C1 segment of cervical spinal cord (tissue), 14 donors: Measurements from ENCODE around the gene WDR12.
"Not testable (repeated sequence)": the region's sequence is repeated elsewhere in the genome, so short reads cannot be mapped to it uniquely, and the experiment has no call there.

Experiments used
- DNase-seq, 14 donors: peaks; one replicate each; lab custom pipeline; 2025; lab: John Stamatoyannopoulos, UW

WDR12 gene

DNA sequence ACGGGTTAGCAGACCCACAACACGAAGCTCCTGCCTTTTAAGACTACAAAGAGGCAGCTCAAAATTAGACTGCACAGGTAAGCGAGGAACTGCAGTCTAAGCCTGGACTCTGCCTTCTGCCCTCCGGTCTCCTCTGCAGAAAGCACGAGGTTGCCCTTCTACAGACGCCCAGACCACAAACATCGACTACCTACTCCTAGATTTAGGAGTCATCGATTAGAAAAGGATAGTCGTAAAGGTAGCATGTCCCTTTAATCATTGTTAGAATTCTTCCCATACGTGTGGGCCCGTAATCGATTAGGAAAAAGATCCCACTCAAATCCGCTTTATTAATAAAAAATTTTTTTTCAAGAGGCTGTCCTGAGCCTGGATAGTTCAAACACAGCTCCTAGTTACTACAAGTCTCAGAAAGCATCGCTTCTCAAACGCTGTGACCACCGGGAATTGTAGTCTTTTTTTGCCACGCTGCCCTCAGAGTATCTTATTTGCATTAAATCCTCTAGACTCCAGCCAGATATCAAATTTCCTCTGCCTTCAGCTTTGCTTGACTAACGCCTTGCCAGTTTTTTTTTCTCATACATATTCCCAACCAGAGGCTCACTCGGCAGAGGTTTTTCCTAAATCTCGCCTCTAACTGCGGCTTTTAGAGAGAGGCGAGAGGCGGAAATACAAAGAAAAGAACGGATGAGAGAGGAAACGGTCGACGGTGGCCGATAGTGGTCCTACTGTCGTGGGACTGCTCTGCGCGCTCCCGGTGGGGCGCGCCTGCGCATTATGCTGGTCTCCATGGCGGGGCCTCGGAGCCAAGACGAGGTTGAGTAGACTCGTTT is at the start of gene WDR12, which contains the start of gene CARF:
TSS of gene WDR12 (minus strand) at position 162 of the 830 bp plus-strand sequence. CDS start 197 bp downstream, outside the sequence.
TSS of gene CARF (plus strand) at position 764 of the 830 bp plus-strand sequence. CDS start 29,628 bp downstream, outside the sequence.
- DNase-seq: peak; percentile 20 to 97 (median 90)

DNA sequence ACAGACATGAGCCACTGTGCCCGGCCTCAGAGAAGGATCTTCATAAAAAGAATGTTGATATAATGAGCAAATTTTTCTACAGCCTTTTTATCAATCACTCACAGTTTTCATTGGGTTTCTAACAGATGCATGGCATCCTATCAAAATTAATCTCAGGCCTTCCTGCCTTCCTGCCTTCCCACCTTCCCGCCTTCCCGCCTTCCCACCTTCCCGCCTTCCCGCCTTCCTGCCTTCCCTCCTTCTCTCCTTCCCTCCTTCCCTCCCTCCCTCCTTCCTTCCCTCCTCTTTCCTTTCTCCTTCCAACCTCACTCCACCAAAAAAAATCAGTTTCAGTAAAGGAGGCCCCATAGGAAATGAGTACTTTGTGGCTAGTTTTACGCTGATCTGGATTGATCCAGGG is 49.1 kb upstream of the WDR12 start:
- DNase-seq: no peak

DNA sequence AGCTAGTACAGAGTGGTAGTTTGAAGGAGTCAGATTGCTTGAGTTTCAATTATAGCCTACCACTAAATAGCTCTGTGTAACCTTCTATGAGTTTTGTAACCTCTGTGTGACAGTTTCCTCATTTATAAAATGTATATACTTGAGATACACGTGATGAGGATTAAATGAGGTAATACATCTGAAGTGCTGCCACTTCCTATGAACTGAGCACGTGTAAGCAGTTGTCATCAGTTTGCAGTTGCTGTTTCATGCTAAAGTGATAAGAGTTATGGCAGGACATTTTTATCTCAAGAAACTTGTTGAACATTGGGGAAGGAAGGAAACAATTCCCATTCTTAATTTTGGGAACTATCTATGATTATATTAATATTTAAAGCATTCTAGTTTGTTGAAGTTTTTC is 39.1 kb upstream of the WDR12 start:
- no peak for DNase-seq

DNA sequence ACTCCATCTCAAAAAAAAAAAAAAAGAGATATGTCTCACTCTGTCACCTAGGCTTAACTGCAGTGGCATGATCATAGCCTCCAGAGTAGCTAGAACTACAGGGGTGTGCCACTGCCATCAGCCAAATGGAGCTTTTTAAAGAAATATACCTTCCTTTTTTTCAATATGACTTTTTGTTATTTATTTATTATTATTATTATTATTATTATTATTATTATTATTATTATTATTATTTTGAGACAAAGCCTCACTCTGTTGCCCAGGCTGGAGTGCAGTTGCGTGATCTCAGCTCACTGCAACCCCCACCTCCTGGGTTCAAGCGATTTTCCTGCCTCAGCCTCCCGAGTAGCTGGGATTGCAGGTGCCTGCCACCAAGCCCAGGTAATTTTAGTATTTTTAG is 37.9 kb upstream of the WDR12 start:
- not testable (repeated sequence) for DNase-seq

DNA sequence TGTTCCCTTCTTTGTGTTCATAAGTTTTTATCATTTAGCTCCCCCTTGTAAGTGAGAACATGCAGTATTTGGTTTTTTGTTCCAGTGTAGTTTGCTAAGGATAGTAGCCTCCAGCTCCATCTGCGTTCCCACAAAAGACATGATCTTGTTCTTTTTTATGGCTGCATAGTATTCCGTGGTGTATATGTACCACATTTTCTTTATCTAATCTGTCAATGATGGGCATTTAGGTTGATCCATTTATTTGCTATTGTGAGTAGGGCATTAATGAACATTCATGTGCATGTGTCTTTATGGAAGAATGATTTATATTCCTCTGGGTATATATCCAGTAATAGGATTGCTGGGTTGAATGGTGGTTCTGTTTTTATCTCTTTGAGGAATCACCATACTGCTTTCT is 34.0 kb upstream of the WDR12 start:
- DNase-seq: no peak

DNA sequence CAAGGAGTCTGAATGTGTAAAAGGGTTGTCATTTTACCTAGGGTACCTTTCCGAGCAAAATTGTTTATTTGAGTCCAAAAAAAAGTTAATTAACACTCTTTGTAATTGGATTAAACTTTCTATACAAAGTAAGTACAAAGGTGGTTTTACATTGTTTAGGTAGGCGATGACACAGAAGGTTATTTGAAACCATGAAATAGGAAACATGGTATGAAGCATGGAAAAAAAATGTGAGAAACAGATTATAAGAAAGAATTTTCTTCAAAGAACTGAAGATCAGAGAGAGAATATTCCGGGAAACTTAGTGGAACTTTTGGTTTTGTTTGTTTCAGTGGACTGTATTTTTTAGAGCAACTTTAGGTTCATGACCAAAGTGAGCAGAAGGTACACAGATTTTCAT is 33.3 kb upstream of the WDR12 start:
- DNase-seq: no peak

DNA sequence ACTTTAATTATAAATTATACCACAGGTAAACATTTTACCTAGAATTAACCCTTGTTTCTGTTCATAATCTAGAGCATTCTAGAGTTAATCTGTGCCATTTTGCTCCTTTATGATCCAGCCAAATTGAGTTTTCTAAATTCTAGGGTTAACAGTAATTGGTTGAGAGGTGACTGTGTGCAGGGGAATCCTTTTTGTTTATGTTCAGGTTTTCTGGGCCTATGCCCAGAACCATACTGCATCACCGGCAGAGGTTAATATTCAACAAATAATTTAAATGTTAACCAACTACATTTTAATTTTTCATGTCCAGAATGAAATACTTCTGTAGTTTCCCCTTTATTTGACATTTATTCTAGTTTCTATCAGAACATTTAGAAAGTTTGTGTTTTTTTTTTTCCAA is 32.9 kb upstream of the WDR12 start:
- no peak for DNase-seq

DNA sequence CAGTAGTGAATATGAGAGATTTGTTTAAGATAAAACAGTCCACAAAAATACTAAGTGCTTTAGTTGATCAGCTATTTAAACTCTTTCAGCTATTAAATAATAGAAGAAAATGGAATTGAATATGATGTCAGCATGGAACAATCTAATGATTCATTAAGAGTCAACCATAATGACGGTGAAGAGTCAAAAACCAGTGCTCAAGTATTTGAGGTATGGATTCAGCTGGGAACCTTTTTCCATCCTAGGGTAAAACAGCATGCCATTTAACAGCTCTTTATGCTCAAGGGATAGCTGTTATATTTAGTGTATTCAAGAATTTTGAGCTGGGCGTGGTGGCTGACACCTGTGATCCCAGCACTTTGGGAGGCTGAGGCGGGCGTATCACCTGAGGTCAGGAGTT is 30.3 kb upstream of the WDR12 start:
- DNase-seq: no peak

DNA sequence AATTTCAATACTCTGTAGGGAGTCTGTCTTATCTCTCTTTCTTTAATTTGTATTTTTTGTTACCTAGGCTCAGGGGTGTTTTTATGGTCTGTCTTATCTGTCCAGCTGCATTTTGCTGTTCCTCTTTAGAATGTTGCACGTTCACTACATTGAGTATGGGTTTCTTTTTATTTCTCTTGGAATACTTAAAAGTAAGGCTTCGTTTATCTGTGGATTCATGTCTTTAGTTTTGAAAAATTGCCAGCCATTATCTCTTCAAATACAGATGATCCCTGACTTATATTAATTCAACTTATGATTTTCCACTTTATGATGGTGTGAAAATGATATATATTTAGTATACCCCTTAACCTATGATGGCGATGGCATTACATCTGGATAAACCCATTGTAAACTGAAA is 27.5 kb upstream of the WDR12 start:
- no peak for DNase-seq

DNA sequence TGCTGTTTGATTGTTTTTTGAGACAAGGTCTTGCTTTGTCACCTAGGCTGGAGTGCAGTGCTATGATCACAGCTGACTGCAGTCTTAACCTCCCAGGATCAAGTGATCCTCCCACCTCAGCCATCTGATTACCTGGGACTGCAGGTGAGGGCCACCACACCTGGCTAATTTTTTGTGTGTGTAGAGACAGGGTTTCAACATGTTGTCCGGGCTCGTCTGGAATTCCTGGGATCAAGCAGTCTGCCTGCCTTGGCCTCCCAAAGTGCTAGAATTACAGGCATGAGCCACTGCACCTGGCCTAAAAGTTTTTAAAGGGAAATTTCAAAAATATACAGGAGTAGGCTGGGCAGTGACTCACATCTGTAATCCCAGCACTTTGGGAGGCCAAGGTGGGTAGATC is 23.0 kb upstream of the WDR12 start:
- DNase-seq: no peak

DNA sequence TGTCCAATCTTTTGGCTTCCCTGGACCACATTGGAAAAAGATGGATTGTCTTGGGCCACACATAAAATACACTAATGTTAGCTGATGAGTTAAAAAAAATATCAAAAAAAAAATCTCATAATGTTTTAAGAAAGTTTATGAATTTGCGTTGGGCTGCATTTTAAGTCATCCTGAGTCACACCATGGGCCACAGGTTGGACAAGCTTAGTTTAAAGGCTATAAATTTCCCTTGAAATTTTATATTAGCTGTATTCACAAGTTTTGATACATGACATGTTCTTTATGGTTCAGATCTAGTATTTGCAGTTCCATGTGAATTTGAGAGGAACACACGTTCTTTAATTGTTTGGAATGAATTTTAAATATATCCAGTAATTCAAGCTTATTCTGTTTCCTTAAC is 22.5 kb upstream of the WDR12 start:
- DNase-seq: no peak

DNA sequence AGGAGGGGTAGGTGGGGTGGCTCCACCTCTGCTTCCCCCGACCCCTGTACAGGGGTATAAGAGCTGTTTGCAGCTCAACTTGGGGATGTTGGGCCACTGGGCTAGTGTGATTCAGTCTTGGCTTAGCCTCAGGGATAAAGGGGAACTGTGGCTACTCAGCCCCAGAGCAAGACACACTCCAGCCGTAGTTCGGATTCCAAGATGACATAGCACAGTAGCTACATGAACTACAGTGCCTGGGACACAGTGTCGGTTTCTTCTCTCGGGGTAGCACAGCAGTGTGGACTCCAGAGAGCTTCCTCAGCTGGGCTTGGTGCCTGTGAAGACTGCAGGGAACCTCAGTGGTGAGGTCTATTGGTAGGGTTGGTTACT is 21.7 kb upstream of the WDR12 start:
- no peak for DNase-seq

DNA sequence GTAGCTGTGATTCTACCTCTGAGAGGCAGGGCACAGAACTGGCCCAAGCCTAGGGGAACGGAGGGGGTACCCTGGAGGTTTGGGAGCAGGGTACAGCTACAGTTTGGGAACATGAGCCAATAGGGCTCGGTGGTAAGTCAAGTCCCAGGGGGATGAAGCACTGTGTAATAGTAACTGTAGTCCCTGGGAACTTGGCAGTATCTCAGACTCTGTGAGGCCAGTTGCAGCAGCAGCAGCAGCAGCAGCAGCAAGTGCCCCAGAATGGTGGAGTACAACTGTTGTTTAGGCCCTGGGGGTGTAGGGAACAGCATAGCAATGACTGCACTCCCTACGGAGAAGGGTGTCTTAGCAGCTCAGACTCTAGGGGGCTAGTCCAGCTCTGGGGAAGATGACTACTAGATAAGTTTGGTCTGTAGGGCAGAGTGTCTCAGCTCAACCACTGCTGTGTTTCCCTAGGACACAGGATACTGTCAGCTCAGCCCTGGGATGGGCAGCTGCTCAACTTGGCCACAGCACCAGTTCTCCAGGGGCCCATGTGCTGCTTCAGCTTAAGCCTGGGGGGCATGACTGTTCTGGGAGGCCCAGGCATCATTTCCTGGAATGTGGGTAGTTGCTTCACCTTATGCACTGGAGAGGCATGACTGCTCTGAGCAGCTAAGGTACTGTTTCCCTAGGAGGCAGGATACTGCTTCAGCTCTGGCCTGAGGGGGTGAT is 21.1 kb upstream of the WDR12 start:
- no peak for DNase-seq

DNA sequence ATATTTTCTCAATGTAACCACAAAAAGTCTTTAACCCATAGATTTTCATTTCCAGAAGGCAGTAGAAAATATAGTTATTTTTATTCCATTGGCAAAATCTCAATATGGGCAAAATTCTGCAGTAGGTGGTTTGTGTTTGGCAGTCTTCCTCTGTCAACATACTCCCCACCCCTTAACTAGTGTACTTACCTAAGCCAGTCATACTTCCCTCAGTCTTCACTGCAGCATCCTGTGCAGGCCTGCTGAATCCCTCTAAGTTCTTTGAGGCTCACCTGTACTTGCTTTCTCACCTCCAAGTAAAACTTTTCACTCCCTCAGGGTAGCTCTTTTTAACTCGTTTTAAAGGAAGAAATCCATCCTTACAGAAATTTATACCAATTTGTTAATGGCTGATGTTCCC is 7.4 kb upstream of the WDR12 start:
- no peak for DNase-seq

DNA sequence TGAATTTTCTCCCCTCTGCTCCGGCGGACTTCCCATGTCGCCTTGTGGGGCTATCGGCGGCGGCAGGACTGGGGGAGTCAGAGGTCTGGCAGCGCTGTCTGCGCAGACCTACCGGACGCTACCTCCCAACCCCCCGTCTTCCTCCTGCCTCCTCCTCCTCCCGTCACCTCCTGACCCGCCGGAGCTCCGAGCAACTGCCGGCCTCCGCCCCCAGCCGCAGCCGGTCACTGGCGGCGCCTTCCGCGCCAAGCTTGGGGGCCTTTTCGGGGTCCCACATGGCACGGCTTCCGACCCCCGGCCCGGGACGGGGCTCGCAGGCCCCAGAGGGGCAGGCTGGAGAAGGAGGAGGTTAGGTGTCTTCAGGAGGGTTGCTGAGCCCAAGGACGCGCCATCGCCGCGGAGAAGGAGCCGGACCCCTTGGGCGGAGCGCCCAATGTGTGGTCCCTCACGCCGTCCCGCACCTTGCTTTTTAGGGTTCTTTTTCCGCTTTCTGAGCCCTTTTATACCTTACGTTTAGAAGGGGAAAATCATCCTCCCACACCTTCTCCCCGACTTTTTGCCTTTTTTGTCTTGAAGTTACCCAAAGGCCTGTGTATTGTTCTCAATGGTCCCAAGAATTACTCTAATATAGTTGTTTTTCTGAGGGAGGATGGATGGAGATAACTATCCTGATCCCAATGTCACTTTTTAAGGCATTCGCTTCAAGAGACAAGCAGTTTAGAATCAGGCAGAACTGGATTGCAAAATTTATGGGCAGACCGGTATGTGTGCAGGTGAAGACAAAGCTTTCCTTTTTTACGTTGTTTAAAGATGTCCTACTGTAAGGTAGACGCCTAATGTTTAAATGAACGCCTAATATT is 1.1 kb upstream of the WDR12 start:
- DNase-seq: peak in 1 of 14 donors; percentile 9

DNA sequence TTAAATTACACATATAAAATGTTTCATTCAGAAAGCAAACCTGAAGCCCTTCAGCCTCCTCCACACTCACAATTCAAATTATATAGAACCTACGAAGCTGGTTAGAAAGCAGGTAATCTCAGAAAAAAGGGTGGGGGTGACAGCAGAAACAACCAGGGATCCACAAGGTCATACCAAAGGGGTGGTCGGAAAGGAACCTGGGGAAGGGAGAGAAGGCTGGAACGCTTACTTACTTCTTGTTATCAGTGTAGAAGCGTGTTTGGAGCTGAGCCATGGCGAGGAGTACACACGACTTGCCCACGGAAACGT is 316 bp downstream of the WDR12 start:
- no peak for DNase-seq

DNA sequence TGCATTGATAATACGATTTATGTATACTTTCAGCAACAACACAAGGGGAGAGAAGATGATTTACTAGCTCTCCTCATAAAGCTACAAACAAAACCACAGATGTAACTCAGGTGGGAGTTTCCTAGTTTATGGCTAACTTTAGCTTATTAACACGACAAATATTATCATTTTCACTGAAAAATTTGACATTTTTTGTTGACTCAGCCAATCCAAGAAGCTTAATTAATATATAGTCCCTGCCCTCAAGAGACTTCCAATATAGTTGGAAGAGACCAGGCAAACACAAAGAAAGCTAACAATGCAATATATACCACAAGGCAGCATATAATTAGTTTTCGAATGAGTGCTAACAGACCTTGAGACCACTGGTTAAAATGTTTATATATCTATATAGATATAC is 775 bp downstream of the WDR12 start:
- no peak for DNase-seq

DNA sequence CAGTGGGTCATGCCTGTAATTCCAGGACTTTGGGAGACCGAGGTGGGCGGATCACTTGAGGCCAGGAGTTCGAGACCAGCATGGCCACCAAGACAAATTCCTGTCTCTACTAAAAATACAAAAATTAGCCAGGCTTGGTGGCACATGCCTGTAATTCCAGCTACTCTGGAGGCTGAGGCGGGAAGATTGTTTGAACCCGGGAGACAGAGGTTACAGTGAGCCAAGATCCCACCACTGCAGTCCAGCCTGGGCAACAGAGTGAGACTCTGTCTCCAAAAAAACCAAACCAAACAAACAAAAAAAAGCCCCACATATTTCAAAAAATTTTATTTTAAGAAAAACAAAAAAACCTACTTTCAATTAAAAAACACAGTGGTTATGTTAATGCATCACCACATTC is 1.2 kb downstream of the WDR12 start:
- not testable (repeated sequence) for DNase-seq

DNA sequence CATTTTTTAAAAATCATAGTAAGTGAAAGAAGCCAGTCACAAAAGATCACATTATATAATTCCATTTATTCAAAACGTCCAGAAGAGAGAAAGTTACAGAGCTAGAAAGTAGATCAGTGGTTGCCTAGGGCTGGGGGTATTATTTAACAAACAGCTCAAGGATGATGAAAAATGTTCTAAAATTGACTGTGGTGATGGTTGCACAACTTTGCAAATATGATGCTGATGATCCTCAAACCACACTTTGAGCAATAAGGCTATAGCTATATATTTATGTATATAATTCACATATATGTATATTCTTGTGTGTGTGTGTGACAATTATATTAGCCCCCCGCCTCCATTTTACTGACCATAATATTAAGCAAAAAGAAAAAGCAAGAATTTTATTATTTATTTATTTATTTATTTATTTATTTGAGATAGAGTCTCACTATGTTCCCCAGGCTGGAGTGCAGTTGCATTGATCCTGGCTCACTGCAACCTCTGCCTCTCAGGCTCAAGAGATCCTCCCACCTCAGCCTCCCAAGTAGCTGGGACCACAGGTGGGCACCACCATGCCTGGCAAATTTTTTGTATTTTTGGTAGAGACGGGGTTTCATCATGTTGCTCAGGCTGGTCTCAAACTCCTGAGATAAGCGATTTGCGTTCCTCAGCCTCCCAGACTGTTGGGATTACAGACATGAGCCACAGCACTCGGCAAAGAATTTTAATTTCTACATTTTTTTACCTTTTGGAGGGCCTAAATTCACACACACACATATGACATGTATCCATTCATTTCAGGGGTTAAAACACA is 1.9 kb downstream of the WDR12 start:
- no peak for DNase-seq

DNA sequence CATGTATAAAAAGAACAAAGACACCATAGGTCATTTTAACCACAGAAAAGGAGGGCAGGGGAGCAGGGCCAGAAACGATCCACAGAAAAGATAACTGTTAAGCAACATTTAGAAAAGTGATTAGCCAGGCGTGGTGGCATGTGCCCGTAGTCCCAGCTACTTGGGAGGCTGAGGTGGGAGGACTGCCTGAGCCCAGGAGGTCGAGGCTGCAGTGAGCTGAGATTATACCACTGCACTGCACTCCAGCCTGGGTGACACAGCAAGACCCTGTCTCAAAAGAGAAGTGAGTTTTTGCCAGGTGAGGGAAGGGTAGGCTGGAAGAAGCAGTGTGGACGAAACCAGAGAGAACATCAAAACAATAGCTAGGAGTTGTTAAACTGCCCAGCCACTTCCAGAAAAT is 3.3 kb downstream of the WDR12 start:
- no peak for DNase-seq

DNA sequence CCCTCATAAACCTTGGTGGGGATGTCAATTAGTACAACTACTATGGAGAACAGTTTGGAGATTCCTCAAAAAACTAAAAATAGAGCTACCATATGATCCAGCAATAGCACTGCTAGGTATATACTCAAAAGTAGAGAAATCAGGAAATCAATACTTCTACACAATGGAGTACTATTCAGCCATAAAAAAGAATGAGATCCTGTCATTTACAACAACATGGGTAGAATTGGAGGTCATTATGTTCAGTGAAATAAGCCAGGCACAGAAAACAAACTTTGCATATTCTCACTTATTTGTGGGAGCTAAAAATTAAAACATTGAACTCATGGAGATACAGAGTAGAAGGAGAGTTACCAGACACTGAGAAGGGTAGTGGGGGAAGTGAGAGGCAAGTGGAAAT is 6.0 kb downstream of the WDR12 start:
- DNase-seq: not testable (repeated sequence)
